Endothelial cell of umbilical vein (primary cell): ENCODE measurements around the gene ADRB2.

Source experiments
- EZH2 ChIP-seq: IDR thresholded peaks from 2 replicates; pipeline ENCODE4 v1.6.1; 2012; ENCODE audit warnings: borderline replicate concordance, low read depth, mild to moderate bottlenecking, moderate library complexity, low read length, inconsistent platforms; ENCODE audit not compliant: severe bottlenecking
- FOS ChIP-seq: IDR thresholded peaks from 2 replicates; pipeline ENCODE4 v1.6.1; 2011; ENCODE audit warnings: mild to moderate bottlenecking, low read length, moderate library complexity, borderline replicate concordance; ENCODE audit not compliant: insufficient read depth
- GATA2 ChIP-seq: IDR thresholded peaks from 2 replicates; pipeline ENCODE4 v1.7.0; 2011; ENCODE audit warnings: low read depth, mild to moderate bottlenecking, moderate library complexity, mixed read lengths, low read length; ENCODE audit not compliant: insufficient read length, insufficient read depth
- JUN ChIP-seq: IDR thresholded peaks from 2 replicates; pipeline ENCODE4 v1.6.1; 2011; ENCODE audit warnings: borderline replicate concordance, low read depth; ENCODE audit not compliant: insufficient read length, insufficient read depth
- POLR2A ChIP-seq: IDR thresholded peaks from 2 replicates; pipeline ENCODE4 v1.6.1; 2012; ENCODE audit warnings: low read depth, mild to moderate bottlenecking, control low read depth, low read length
- POLR2AphosphoS5 ChIP-seq: IDR thresholded peaks from 2 replicates; pipeline ENCODE4 v1.6.1; 2012; ENCODE audit warnings: low read depth, mild to moderate bottlenecking, control low read depth, low read length, moderate library complexity; ENCODE audit not compliant: insufficient read depth
- TF ChIP-seq, protein P1 (sequence below), 2 donors: IDR thresholded peaks; 1 replicate in 1 of 2; 2 replicates in 1 of 2; pipeline ENCODE4 v1.5.1; 2011; ENCODE audit warnings: low read length in 2 of 2, mild to moderate bottlenecking in 2 of 2, moderate library complexity in 2 of 2, control low read depth in 1 of 2, inconsistent platforms in 1 of 2, low read depth in 1 of 2; ENCODE audit not compliant: insufficient read depth in 1 of 2; ENCODE audit errors: extremely low read depth in 1 of 2

DNA sequence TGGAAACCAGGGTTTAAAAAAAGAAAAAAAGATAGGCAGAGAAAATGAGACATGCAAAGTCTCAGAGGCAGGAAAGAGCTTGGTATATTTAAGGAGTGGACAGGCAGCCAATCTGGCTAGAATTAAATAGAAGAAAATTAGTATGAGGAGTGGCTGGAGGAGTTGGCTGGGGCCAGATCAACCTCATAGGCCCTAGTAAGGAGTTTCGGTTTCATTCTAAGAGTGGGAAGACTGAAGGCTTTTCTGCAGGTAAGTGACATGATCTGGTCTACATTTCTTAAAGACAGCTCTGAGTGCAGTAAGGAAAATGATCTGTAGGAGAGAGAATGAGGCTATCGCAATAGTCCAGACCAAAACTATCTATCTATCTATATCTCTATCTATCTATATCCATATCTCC lies 27.5 kb downstream of the ADRB2 start:
- TF ChIP-seq, protein P1, sequence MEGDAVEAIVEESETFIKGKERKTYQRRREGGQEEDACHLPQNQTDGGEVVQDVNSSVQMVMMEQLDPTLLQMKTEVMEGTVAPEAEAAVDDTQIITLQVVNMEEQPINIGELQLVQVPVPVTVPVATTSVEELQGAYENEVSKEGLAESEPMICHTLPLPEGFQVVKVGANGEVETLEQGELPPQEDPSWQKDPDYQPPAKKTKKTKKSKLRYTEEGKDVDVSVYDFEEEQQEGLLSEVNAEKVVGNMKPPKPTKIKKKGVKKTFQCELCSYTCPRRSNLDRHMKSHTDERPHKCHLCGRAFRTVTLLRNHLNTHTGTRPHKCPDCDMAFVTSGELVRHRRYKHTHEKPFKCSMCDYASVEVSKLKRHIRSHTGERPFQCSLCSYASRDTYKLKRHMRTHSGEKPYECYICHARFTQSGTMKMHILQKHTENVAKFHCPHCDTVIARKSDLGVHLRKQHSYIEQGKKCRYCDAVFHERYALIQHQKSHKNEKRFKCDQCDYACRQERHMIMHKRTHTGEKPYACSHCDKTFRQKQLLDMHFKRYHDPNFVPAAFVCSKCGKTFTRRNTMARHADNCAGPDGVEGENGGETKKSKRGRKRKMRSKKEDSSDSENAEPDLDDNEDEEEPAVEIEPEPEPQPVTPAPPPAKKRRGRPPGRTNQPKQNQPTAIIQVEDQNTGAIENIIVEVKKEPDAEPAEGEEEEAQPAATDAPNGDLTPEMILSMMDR (IDR thresholded peaks at IDR 0.05; ENCODE audit: extremely low read depth in 1 of 2, insufficient read depth in 1 of 2, low read depth in 1 of 2, low read length in 2 of 2) = no peak
- TF ChIP-seq POLR2A = no peak
- TF ChIP-seq POLR2AphosphoS5 = no peak
- TF ChIP-seq FOS = no peak
- TF ChIP-seq GATA2 = no peak
- TF ChIP-seq JUN = no peak
- TF ChIP-seq EZH2 = no peak
